Suprapubic skin (tissue), 4 donors: ENCODE results near the gene AKT1. TPM values are rescaled to one million over a fixed set of nuclear protein-coding genes. Genes with fewer than 3 reads are reported as not detected.

Experiments
- DNase-seq, 2 donors: peaks; one replicate each; pipeline ENCODE4 v3.0.0-alpha.2; 2019; ENCODE audit warnings: low spot score in 2 of 2
- H3K27ac ChIP-seq: fragments of 200-600 bp; sonication (generic); one replicate; pipeline ENCODE4 v1.5.1; 2019
- H3K27me3 ChIP-seq: fragments of 200-600 bp; sonication (generic); one replicate; pipeline ENCODE4 v1.5.1; 2019
- H3K36me3 ChIP-seq: fragments of 200-600 bp; sonication (generic); one replicate; pipeline ENCODE4 v1.5.1; 2019
- H3K4me1 ChIP-seq: fragments of 200-600 bp; sonication (generic); one replicate; pipeline ENCODE4 v1.5.1; 2019
- H3K4me3 ChIP-seq: fragments of 200-600 bp; sonication (generic); one replicate; pipeline ENCODE4 v1.5.1; 2019; ENCODE audit warnings: mild to moderate bottlenecking
- H3K9me3 ChIP-seq: fragments of 200-600 bp; sonication (generic); one replicate; pipeline ENCODE4 v1.5.1; 2019
- CTCF ChIP-seq, 2 donors: fragments of 200-600 bp in 1 of 2; fragments of 450-650 bp in 1 of 2; sonication (generic) in 1 of 2; IDR thresholded peaks; one replicate each; pipeline ENCODE4 v1.5.1; 2016 to 2019; ENCODE audit warnings: antibody characterized with exemption in 2 of 2, mild to moderate bottlenecking in 1 of 2, moderate library complexity in 1 of 2
- EP300 ChIP-seq: sonication (generic); formaldehyde crosslinking; IDR thresholded peaks from one replicate; pipeline ENCODE4 v1.6.1; 2017; ENCODE audit warnings: antibody characterized with exemption
- POLR2A ChIP-seq, 2 donors: fragments of 450-650 bp; IDR thresholded peaks; one replicate each; pipeline ENCODE4 v1.6.1; 2017; ENCODE audit warnings: antibody characterized with exemption in 2 of 2, mild to moderate bottlenecking in 2 of 2, moderate library complexity in 2 of 2
- POLR2AphosphoS5 ChIP-seq, 3 donors: sonication (generic); formaldehyde crosslinking; IDR thresholded peaks; one replicate each; pipeline ENCODE4 v1.6.1; 2017; ENCODE audit warnings: antibody characterized with exemption in 3 of 3
- WGBS: methylation state at CpG from one replicate; pipeline ENCODE4 v1.1.5; 2018; 5-methylcytosine and 5-hydroxymethylcytosine counted together
- total RNA-seq, 4 donors: library from RNA; depleted of rRNA; stranded (reverse); fragments of >200 nt; gene quantifications; one replicate each; pipeline ENCODE4 v1.1.0, GENCODE V29; 2016

Gene AKT1
- total RNA-seq, 4 donors from 2014 or later, result 63.1 to 77.6 (median 70.4) TPM

DNA sequence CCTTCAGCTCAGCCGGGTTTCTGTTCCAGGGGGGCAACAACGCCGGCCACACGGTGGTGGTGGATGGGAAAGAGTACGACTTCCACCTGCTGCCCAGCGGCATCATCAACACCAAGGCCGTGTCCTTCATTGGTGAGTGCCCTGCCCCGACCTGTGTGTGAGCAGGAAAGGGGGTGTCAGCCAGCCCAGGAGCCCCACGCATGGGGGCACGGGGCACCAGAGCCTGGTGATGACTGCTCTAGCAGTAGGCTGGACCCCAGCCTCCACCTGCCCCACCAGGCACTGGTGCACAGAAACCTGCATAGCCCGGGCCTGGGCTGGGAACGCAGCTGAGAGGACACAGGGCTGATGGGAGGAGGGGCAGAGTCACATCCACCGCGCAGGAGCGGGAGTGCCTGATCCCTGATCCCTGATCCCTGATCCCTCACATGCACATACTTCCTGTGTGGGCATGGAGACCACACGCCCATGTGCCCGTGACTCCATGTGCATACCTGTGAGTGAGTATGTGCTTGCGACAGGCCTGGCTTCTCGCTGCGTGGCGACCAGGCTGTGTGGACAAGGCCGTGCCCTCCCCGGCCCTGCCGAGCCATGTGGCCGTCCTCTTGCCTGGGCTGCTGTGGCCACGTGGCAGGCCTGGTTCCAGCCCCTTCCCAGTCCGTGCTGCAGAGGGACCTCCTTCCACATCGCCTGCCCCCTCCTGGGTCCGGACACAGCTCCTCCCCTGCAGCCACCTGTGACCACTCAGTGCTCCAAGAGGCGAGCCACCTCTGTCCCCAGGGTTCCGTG lies 60.4 kb downstream of the AKT1 start:
- H3K9me3 ChIP-seq, result no peaks in the 10 kb centered on the region
- H3K4me3 ChIP-seq, result no peak overlapping the region
- no peak for DNase-seq
- 90% methylated on average over 3 of the region's 31 CpGs for WGBS
- H3K4me1 ChIP-seq, result peaks cover 47% of the 10 kb centered on the region
- no peak for TF ChIP-seq POLR2AphosphoS5 (IDR thresholded peaks at IDR 0.05)
- no peak for TF ChIP-seq EP300
- no peak for TF ChIP-seq POLR2A (IDR thresholded peaks at IDR 0.05)
- no peak for TF ChIP-seq CTCF (IDR thresholded peaks at IDR 0.05)
- H3K36me3 ChIP-seq, result no peaks in the 10 kb centered on the region
- H3K27me3 ChIP-seq, result no peaks in the 10 kb centered on the region
- H3K27ac ChIP-seq, result no peak overlapping the region

DNA sequence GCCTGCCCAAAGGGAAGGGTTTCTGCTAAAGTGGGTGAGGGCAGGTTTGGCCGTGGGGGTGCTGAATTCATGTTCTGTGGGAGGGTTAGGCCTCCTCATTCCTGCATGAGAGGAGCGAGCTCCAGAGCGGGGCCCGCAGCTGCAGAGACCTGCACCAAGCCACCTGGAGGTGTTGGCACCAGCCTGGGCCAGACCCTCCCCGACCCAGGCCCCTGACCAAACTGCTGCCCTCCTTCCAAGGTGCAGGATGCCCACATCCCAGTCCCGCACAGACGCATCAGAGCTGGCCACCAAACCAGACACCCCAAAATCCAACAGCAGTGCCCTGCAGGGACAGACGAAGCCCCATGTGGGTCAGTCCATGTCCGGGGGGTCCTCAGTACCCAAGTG lies 61.0 kb downstream of the AKT1 start:
- no peaks in the 10 kb centered on the region for H3K27me3 ChIP-seq
- 85% methylated on average over 6 of the region's 9 CpGs for WGBS
- no peaks in the 10 kb centered on the region for H3K9me3 ChIP-seq
- peaks cover 47% of the 10 kb centered on the region for H3K4me1 ChIP-seq
- TF ChIP-seq EP300 (no peak), CTCF (IDR thresholded peaks at IDR 0.05) (no peak), POLR2AphosphoS5 (IDR thresholded peaks at IDR 0.05) (no peak), POLR2A (IDR thresholded peaks at IDR 0.05) (no peak)
- H3K4me3 ChIP-seq, result no peak overlapping the region
- H3K36me3 ChIP-seq, result no peaks in the 10 kb centered on the region
- no peak overlapping the region for H3K27ac ChIP-seq
- DNase-seq, result no peak

- H3K4me1 ChIP-seq, result peaks cover 47% of the 10 kb centered on the region
Measured at GRCh38 chr14:104734051-104734587, 61.4 kb downstream of the AKT1 start.

GRCh38 chr14:104732931-104733681 lies 62.4 kb downstream of the AKT1 start:
- 61% methylated on average over 19 of the region's 23 CpGs for WGBS

More at GRCh38 chr14:104734051-104734587, 61.4 kb downstream of the AKT1 start:
- DNase-seq, result no peak
- Histone ChIP-seq H3K9me3 (no peaks in the 10 kb centered on the region), H3K4me3 (no peak overlapping the region), H3K27ac (no peak overlapping the region), H3K36me3 (no peaks in the 10 kb centered on the region), H3K27me3 (no peaks in the 10 kb centered on the region)
- TF ChIP-seq EP300, result no peak
- TF ChIP-seq CTCF (IDR thresholded peaks at IDR 0.05), result no peak
- TF ChIP-seq POLR2AphosphoS5 (IDR thresholded peaks at IDR 0.05), result no peak
- no peak for TF ChIP-seq POLR2A (IDR thresholded peaks at IDR 0.05)
- 95% methylated on average over 3 of the region's 6 CpGs for WGBS

More at GRCh38 chr14:104732931-104733681, 62.4 kb downstream of the AKT1 start:
- no peaks in the 10 kb centered on the region for H3K36me3 ChIP-seq
- no peak overlapping the region for H3K4me3 ChIP-seq
- no peak for DNase-seq
- no peaks in the 10 kb centered on the region for H3K27me3 ChIP-seq
- no peak overlapping the region for H3K27ac ChIP-seq
- peaks cover 47% of the 10 kb centered on the region for H3K4me1 ChIP-seq
- TF ChIP-seq CTCF (IDR thresholded peaks at IDR 0.05) (no peak), EP300 (no peak), POLR2A (IDR thresholded peaks at IDR 0.05) (no peak), POLR2AphosphoS5 (IDR thresholded peaks at IDR 0.05) (no peak)
- no peaks in the 10 kb centered on the region for H3K9me3 ChIP-seq
